Measurements from ENCODE around the gene BGN.

The BGN gene

GRCh38 chrX:153537080-153537479 is 42.3 kb downstream of the BGN start:
- no peak for DNase-seq

GRCh38 chrX:153537526-153538295 is 42.9 kb downstream of the BGN start:
- no peak for DNase-seq

GRCh38 chrX:153538424-153538823 is 43.6 kb downstream of the BGN start:
- DNase-seq = no peak

DNA sequence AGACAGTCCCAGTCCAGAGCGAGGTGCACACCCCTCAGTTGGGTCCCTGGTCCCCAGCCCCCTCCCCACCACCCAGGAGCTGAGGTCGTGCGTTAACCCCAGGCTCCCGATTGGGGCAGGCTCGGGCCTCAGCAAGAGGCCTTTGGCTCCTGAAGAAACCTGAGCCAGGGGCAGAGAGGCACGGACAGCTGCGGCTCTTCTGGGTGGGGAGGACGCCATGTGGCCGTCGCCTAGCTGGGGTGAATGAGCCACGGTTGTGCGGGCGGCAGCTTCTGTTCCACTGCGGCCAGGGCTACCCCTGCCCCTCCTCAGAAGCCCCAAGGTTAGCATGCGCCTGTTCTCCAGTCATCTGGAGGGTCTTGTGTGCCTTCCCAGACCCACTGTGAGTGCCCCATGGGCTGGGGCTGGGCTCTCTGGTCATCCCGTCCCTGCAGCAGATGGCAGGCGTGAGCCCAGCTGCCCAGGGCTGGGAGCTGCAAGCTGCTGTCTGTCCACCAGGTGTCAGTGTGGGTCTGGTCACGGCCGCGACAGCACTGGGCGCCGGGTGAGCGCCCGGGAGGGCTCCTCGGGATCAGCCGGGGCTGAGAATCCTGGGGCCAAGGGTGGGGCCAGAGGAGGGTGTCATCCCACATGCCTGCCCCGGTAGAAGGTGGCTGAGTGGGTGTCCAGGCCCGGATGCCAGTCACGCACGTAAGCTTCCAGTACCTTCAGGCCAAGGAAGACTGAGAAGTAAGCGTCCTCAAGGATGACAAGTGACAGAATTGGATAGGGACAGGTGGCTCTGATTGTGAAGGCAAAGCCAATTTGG is 44.6 kb downstream of the BGN start:
- peak; percentile 5 for DNase-seq

DNA sequence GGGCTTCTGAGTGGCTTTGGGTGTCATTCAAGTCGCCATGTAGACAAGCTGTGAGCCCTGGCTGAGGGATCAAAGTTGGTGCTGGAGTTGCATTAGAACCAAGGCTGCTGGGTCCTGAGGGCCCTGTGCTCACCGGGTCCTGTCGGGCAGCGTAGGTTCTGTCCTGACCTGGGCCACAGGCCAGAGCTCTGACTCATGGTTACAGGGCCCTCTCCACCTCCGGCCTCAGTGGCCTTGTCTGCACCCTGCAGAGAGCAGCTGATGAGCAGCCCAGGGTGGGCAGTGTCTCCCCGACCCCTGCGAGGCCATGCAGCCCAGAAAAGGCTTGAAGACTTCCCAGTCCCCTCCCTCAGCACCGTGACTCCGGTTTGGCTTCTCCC is 45.2 kb downstream of the BGN start:
- DNase-seq = no peak

GRCh38 chrX:153544727-153545126 is 49.9 kb downstream of the BGN start:
- no peak for DNase-seq

DNA sequence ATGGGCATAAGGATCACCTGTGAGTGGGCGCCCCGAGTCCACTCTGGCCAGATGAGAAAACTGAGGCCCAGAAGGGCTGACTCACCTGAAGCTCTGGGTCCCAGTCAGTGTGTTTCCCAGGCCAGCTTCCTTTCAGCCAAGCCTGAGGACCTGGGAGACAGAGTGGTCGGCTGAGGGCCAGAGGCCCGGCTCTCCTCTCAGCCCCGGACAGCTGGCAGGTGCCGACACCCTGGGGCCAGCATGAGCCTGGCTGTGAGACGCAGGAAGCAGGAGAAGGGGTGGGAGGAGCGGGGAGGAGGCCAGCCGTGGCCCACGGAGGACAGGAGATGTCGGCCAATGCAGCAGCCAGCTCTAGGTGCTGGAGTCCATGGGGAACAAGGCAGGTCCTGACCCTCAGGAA is 51.6 kb downstream of the BGN start:
- DNase-seq = no peak

DNA sequence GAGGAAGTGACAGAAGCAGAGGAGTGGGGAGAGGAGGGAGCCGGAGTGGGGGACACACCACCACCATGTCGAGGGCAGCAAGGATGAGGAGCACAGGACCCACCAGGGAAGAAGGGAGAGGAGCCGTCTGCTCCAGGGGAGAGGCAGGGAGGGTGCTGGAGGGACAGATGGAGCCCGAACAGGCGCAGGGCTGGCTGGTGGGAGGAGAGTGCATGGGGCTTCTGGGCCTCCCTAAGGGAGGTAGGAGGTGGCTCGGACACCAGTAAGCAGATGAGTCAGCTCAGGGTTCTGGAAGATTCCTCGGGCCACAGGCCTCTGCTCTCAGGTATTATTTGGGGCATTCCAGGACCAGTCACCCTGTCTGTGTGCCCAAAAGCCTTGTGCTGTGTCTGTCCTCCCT is 52.4 kb downstream of the BGN start:
- DNase-seq = no peak

DNA sequence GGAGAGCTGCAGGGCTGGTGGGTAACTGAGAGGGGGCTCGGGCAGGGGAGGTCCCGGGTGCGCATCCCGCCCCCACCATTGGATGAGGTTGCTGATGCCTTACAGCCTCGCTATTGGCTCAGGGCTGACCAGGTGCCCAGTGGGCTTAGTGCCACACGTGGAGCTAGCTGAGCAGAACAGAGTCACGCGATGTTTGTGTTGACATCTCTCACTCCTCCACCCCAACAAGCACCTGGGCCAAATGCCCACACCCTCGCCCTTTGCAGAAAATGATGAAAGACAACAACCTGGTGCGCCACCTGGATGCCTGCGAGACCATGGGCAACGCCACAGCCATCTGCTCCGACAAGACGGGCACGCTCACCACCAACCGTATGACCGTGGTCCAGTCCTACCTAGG is 54.5 kb downstream of the BGN start:
- DNase-seq = no peak

DNA sequence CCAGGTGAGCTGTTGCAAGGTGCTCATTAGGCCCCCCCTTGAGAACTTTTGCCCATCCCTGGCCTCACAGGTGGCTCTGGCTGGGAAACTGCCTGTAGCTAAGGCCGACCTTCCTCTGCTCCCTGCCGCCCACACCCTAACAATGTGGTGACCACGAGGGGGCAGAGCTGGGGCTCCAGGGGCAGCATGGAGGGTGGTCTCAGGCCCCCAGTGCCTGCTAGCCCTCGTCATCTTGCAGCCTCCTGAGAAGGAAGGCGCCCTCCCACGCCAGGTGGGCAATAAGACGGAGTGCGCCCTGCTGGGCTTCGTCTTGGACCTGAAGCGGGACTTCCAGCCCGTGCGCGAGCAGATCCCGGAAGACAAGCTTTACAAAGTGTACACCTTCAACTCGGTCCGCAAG is 55.0 kb downstream of the BGN start:
- DNase-seq = no peak

DNA sequence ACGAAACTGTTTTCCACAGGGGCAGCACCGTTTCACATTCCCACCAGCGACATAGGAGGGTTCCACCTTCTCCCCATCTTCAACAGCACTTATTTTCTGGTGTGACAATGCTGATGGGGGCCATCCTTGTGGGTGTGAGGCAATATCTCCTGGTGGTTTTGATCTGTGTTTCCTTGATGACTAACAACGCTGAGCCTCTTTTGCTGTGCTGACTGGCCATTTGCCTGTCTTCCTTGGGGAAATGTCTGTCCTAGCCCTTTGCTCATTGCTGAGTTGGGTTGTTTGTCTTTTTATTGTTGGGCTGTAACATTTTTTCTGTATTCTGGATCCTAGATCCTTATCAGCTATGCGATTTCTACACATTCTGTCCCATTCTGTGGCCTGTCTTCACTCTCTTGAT is 56.4 kb downstream of the BGN start:
- no peak for DNase-seq

- DNase-seq = peak; percentile 32
Measured at GRCh38 chrX:153554519-153555167, 59.9 kb downstream of the BGN start.

DNA sequence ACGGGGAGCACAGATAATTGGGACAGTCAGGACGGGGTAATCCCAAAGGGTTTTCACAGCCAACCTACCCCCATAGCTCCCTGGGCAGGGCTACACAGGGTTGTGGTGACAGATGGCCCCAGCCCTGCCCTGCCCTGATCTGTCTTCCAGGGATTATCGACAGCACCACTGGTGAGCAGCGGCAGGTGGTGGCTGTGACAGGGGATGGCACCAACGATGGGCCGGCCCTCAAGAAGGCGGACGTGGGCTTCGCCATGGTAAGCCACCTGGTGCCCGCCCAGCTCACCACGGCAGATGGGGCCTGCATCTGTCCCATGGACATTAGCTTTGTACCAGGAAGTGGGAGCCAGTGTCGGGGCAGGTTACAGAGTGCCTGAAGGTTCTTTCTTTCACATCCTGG is 62.0 kb downstream of the BGN start:
- DNase-seq = no peak

GRCh38 chrX:153557618-153558355 is 63.0 kb downstream of the BGN start:
- no peak for DNase-seq

Measured in stimulated activated naive CD4-positive, alpha-beta T cell treated with Interleukin-2 at 50 U/mL for 16 hours (primary cell).